Trophoblast cell (in vitro differentiated cells and primary cell): ENCODE measurements around the gene TJP3.

Source experiments
- DNase-seq, 2 donors: peaks; one replicate each; pipeline ENCODE4 v3.0.0-alpha.2; 2016
- H2AFZ ChIP-seq: 2 replicates; pipeline ENCODE4 v1.6.1; 2013; ENCODE audit warnings: low read length, moderate library complexity, mild to moderate bottlenecking; ENCODE audit not compliant: insufficient read depth, poor library complexity
- H2AK5ac ChIP-seq: 2 replicates; pipeline ENCODE4 v1.6.1; 2013; ENCODE audit warnings: mild to moderate bottlenecking, low read length
- H2BK120ac ChIP-seq: 2 replicates; pipeline ENCODE4 v1.6.1; 2013; ENCODE audit warnings: low read length, mild to moderate bottlenecking, moderate library complexity; ENCODE audit not compliant: insufficient read depth, poor library complexity
- H2BK12ac ChIP-seq: 2 replicates; pipeline ENCODE4 v1.6.1; 2013; ENCODE audit warnings: mild to moderate bottlenecking, low read length, moderate library complexity
- H2BK5ac ChIP-seq: 2 replicates; pipeline ENCODE4 v1.6.1; 2013; ENCODE audit warnings: low read length, low read depth, moderate library complexity, mild to moderate bottlenecking; ENCODE audit not compliant: poor library complexity
- H3K14ac ChIP-seq: 2 replicates; pipeline ENCODE4 v1.6.1; 2013; ENCODE audit warnings: mild to moderate bottlenecking, low read length
- H3K18ac ChIP-seq: 2 replicates; pipeline ENCODE4 v1.6.1; 2013; ENCODE audit warnings: mild to moderate bottlenecking, low read length
- H3K23ac ChIP-seq: 2 replicates; pipeline ENCODE4 v1.6.1; 2013; ENCODE audit warnings: low read length
- H3K27ac ChIP-seq: 2 replicates; pipeline ENCODE4 v1.5.1; 2013; ENCODE audit warnings: low read depth, mild to moderate bottlenecking, inconsistent platforms, low read length, moderate library complexity
- H3K27me3 ChIP-seq: 2 replicates; pipeline ENCODE4 v1.6.1; 2013; ENCODE audit warnings: inconsistent platforms, mild to moderate bottlenecking, low read length, moderate library complexity; ENCODE audit not compliant: insufficient read depth
- H3K36me3 ChIP-seq, 2 experiments: 1 replicate in 1 of 2; 2 replicates in 1 of 2; pipeline ENCODE4 v1.6.1; 2013; ENCODE audit warnings: low read length in 2 of 2, mild to moderate bottlenecking in 2 of 2, moderate library complexity in 1 of 2; ENCODE audit not compliant: insufficient read depth in 2 of 2, control insufficient read depth in 1 of 2
- H3K4ac ChIP-seq: 2 replicates; pipeline ENCODE4 v1.6.1; 2013; ENCODE audit warnings: low read depth, mild to moderate bottlenecking, low read length, moderate library complexity
- H3K4me1 ChIP-seq, 2 experiments: 1 replicate in 1 of 2; 2 replicates in 1 of 2; pipeline ENCODE4 v1.6.1; 2013; ENCODE audit warnings: low read length in 2 of 2, mild to moderate bottlenecking in 2 of 2, moderate library complexity in 1 of 2; ENCODE audit not compliant: insufficient read depth in 2 of 2, control insufficient read depth in 1 of 2
- H3K4me2 ChIP-seq: 2 replicates; pipeline ENCODE4 v1.6.1; 2013; ENCODE audit warnings: inconsistent platforms, mild to moderate bottlenecking, low read length, moderate library complexity
- H3K4me3 ChIP-seq: 2 replicates; pipeline ENCODE4 v1.5.1; 2013; ENCODE audit warnings: mild to moderate bottlenecking, low read depth, low read length, inconsistent platforms
- H3K79me1 ChIP-seq: one replicate; pipeline ENCODE4 v1.6.1; 2013; ENCODE audit warnings: low read length
- H3K79me2 ChIP-seq: 2 replicates; pipeline ENCODE4 v1.6.1; 2013; ENCODE audit warnings: low read length, mild to moderate bottlenecking; ENCODE audit not compliant: control insufficient read depth, insufficient read depth, poor library complexity
- H3K9ac ChIP-seq: 2 replicates; pipeline ENCODE4 v1.6.1; 2013; ENCODE audit warnings: mild to moderate bottlenecking, low read length
- H3K9me3 ChIP-seq: 2 replicates; pipeline ENCODE4 v1.6.1; 2013; ENCODE audit warnings: low read depth, mild to moderate bottlenecking, control low read depth, inconsistent platforms, low read length; ENCODE audit not compliant: insufficient read depth
- H4K12ac ChIP-seq: 2 replicates; pipeline ENCODE4 v1.6.1; 2013; ENCODE audit warnings: low read depth, mild to moderate bottlenecking, low read length, moderate library complexity
- H4K8ac ChIP-seq: 2 replicates; pipeline ENCODE4 v1.6.1; 2013; ENCODE audit warnings: low read depth, mild to moderate bottlenecking, low read length, moderate library complexity
- H4K91ac ChIP-seq: one replicate; pipeline ENCODE4 v1.6.1; 2013; ENCODE audit warnings: low read depth, mild to moderate bottlenecking, low read length, moderate library complexity
- WGBS: extraction: QIAGEN DNeasy Blood & Tissue Kit; methylation state at CpG from one replicate; pipeline ENCODE4 v1.1.7; 2013; ENCODE audit warnings: missing lambda C conversion rate; ENCODE audit not compliant: insufficient read length, insufficient coverage; ENCODE audit errors: extremely low coverage; 5-methylcytosine and 5-hydroxymethylcytosine counted together

The TJP3 gene

DNA sequence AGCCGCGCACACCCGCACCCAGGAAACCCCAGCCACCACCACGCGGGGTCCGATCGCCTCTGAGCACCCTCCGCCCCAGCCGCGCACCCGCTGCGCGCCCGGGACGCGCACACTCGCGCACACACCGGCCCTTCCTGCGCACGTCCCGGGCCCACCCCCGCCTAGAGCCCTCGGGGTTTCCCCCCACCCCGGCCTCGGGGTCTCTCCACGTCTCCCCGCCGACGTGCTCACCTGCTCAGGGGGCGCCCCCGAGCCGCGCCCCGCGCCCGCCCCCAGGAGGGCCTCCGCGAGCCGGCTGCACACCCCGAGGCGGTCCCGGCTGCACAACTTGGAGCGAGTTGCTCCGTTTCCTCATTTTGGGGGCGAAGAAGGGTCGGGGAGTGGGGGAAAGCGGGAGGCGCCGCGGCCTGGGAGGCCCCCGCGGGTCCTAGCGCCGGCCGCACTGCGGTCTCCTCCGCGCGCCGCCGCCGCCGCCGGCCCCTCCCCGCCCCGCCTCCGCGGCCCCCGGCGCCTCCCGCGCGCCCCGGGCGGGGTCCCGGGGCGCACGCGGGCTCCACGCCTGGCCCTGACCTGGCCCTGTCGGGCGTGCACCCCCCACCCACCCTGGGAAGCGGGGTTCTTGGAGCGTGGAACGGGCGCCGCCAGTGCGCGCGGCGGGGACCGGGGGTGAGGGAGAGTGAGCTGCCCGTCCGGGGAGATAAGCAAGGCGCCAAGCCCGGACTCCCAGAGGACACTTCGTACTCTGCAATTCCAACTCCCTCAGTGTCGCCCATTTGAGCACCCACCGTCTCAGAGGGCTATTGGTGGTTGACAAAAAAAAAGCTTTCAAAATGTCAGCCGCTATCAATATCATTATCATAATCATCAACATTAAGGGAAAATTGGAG is 78.0 kb downstream of the TJP3 start, which contains the start of gene MATK:
TSS of gene MATK (minus strand) at position 444 of the 887 bp plus-strand sequence. CDS start 1,246 bp downstream, outside the sequence.
- H3K9me3 ChIP-seq = peaks cover 22% of the 10 kb centered on the region
- no peaks in the 10 kb centered on the region for H3K79me2 ChIP-seq
- no peak within 1 kb of the TSS for H2AFZ ChIP-seq
- H2BK120ac ChIP-seq = no peak within 1 kb of the TSS
- H3K4me2 ChIP-seq = peak within 1 kb of the TSS; percentile 65
- DNase-seq = no peak
- no peak within 1 kb of the TSS for H4K12ac ChIP-seq
- H4K91ac ChIP-seq = no peak within 1 kb of the TSS
- no peak within 1 kb of the TSS for H2AK5ac ChIP-seq
- peak within 1 kb of the TSS; percentile 57 for H3K4me3 ChIP-seq
- no peak within 1 kb of the TSS for H2BK12ac ChIP-seq
- H4K8ac ChIP-seq = no peak within 1 kb of the TSS
- H3K9ac ChIP-seq = no peak within 1 kb of the TSS
- no peak within 1 kb of the TSS for H3K27ac ChIP-seq
- H3K14ac ChIP-seq = no peak within 1 kb of the TSS
- no CpG with 5 or more reads among the region's 101 CpGs for WGBS
- peaks cover 5% of the 10 kb centered on the region in 2 experiments for H3K4me1 ChIP-seq
- no peak within 1 kb of the TSS for H3K18ac ChIP-seq
- peaks cover 27% of the 10 kb centered on the region for H3K27me3 ChIP-seq
- no peak within 1 kb of the TSS for H2BK5ac ChIP-seq
- H3K23ac ChIP-seq = no peak within 1 kb of the TSS
- no peak within 1 kb of the TSS for H3K4ac ChIP-seq
- no peaks in the 10 kb centered on the region for H3K36me3 ChIP-seq
- no peaks in the 10 kb centered on the region for H3K79me1 ChIP-seq

- H3K36me3 ChIP-seq = no peaks in the 10 kb centered on the region
- H3K4me1 ChIP-seq = peaks cover 5% of the 10 kb centered on the region in 2 experiments
- no peak overlapping the region for H3K4ac ChIP-seq
- no peak overlapping the region for H2BK120ac ChIP-seq
- H2AK5ac ChIP-seq = no peak overlapping the region
- H3K14ac ChIP-seq = no peak overlapping the region
- H3K18ac ChIP-seq = no peak overlapping the region
- H4K8ac ChIP-seq = no peak overlapping the region
- H3K79me2 ChIP-seq = no peaks in the 10 kb centered on the region
- H4K91ac ChIP-seq = no peak overlapping the region
- no CpG with 5 or more reads among the region's 16 CpGs for WGBS
- H3K9ac ChIP-seq = no peak overlapping the region
- no peak overlapping the region for H4K12ac ChIP-seq
- DNase-seq = no peak
- H2BK5ac ChIP-seq = no peak overlapping the region
- H2BK12ac ChIP-seq = no peak overlapping the region
- no peak overlapping the region for H2AFZ ChIP-seq
- H3K79me1 ChIP-seq = no peaks in the 10 kb centered on the region
- peaks cover 2% of the 10 kb centered on the region for H3K9me3 ChIP-seq
- no peak overlapping the region for H3K4me3 ChIP-seq
- H3K23ac ChIP-seq = no peak overlapping the region
- no peak overlapping the region for H3K27ac ChIP-seq
- peaks cover 24% of the 10 kb centered on the region for H3K27me3 ChIP-seq
- H3K4me2 ChIP-seq = no peak overlapping the region
Observed at GRCh38 chr19:3788996-3789778, 81.0 kb downstream of the TJP3 start.

- H3K18ac ChIP-seq = no peak overlapping the region
- no peak overlapping the region for H2BK12ac ChIP-seq
- H3K14ac ChIP-seq = no peak overlapping the region
- no peak overlapping the region for H2AK5ac ChIP-seq
- no peak overlapping the region for H3K23ac ChIP-seq
- H4K91ac ChIP-seq = no peak overlapping the region
- no peak for DNase-seq
- peaks cover 16% of the 10 kb centered on the region for H3K27me3 ChIP-seq
- H3K27ac ChIP-seq = no peak overlapping the region
- no CpG with 5 or more reads among the region's 6 CpGs for WGBS
- no peak overlapping the region for H2BK120ac ChIP-seq
- no peak overlapping the region for H2AFZ ChIP-seq
- H3K79me1 ChIP-seq = no peaks in the 10 kb centered on the region
- H3K9ac ChIP-seq = no peak overlapping the region
- H3K4me3 ChIP-seq = no peak overlapping the region
- H4K12ac ChIP-seq = no peak overlapping the region
- H3K36me3 ChIP-seq = no peaks in the 10 kb centered on the region
- H3K4me1 ChIP-seq = peaks cover 5% of the 10 kb centered on the region in 2 experiments
- H3K9me3 ChIP-seq = peaks cover 3% of the 10 kb centered on the region
- H3K4ac ChIP-seq = no peak overlapping the region
- H4K8ac ChIP-seq = no peak overlapping the region
- H3K4me2 ChIP-seq = no peak overlapping the region
- H2BK5ac ChIP-seq = no peak overlapping the region
- H3K79me2 ChIP-seq = no peaks in the 10 kb centered on the region
Observed at GRCh38 chr19:3790209-3790734, 82.1 kb downstream of the TJP3 start.

DNA sequence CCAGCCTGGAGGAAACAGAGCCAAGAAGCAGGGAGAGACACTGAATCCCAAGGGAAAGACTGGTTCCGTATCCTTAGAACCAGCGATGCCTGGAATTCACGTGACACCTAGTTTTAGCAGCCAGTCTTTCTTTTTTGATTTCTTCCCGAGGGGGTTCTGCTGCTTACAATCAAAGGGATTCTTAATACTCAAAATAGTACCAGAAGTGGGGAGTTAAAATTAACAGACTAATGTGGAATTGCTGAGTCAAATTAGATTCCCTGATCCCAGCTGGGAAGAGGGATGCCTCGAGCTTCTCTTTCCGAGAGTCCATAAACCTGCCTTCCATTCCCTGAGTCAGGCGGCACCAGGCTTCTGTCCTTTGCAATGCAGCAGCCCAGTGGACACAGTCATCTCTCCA is 82.8 kb downstream of the TJP3 start:
- H3K4ac ChIP-seq = no peak overlapping the region
- no peaks in the 10 kb centered on the region for H3K36me3 ChIP-seq
- H4K91ac ChIP-seq = no peak overlapping the region
- H3K4me1 ChIP-seq = no peaks in the 10 kb centered on the region
- H4K12ac ChIP-seq = no peak overlapping the region
- H2AFZ ChIP-seq = no peak overlapping the region
- H3K9ac ChIP-seq = no peak overlapping the region
- no peak overlapping the region for H3K14ac ChIP-seq
- H3K23ac ChIP-seq = no peak overlapping the region
- no peaks in the 10 kb centered on the region for H3K79me1 ChIP-seq
- no peak for DNase-seq
- no peak overlapping the region for H3K18ac ChIP-seq
- peaks cover 3% of the 10 kb centered on the region for H3K9me3 ChIP-seq
- H4K8ac ChIP-seq = no peak overlapping the region
- H2BK120ac ChIP-seq = no peak overlapping the region
- no peak overlapping the region for H3K4me2 ChIP-seq
- H2BK5ac ChIP-seq = no peak overlapping the region
- no peak overlapping the region for H2BK12ac ChIP-seq
- H3K4me3 ChIP-seq = no peak overlapping the region
- no CpG with 5 or more reads among the region's 7 CpGs for WGBS
- no peaks in the 10 kb centered on the region for H3K79me2 ChIP-seq
- peaks cover 9% of the 10 kb centered on the region for H3K27me3 ChIP-seq
- no peak overlapping the region for H3K27ac ChIP-seq
- H2AK5ac ChIP-seq = no peak overlapping the region
